ENCODE data around the gene AKT1.
A peak's percentile ranks its signal among the peaks of the same experiment; 100 is the strongest.

Gene AKT1

DNA sequence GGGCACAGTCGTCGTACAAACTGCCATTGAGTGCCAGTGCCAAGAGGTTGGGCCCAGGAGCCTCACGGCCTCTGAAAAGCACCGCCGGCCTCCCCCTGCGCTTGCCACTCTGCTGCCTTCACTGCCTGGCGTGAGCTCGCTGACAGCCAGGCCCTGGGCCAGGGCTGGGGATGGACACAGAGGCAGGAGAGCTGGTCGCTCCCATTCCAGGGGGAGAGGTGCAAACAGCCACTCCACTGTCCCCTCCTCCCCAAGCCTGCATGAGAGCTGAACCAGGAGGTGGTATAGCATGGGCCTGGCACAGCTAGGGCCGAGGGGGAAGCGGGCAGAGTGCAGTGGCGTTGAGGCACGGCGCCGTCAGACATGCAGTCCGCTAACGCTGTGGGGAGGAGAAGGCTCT lies 66.9 kb downstream of the AKT1 start:
- intact Hi-C loops (cut with DNase I; ENCODE audit: low total_unique reads): no loop called here
- Histone ChIP-seq H3K27me3 (no peaks in the 10 kb centered on the region), H3K27ac (peak overlapping the region; percentile 82 to 83), H3K9me3 (no peaks in the 10 kb centered on the region), H3K36me3 (no peaks in the 10 kb centered on the region), H3K4me3 (no peak overlapping the region), H3K4me1 (peaks cover 11 to 92% (median 80%) of the 10 kb centered on the region in 4 donors)
- TF ChIP-seq, protein P1, sequence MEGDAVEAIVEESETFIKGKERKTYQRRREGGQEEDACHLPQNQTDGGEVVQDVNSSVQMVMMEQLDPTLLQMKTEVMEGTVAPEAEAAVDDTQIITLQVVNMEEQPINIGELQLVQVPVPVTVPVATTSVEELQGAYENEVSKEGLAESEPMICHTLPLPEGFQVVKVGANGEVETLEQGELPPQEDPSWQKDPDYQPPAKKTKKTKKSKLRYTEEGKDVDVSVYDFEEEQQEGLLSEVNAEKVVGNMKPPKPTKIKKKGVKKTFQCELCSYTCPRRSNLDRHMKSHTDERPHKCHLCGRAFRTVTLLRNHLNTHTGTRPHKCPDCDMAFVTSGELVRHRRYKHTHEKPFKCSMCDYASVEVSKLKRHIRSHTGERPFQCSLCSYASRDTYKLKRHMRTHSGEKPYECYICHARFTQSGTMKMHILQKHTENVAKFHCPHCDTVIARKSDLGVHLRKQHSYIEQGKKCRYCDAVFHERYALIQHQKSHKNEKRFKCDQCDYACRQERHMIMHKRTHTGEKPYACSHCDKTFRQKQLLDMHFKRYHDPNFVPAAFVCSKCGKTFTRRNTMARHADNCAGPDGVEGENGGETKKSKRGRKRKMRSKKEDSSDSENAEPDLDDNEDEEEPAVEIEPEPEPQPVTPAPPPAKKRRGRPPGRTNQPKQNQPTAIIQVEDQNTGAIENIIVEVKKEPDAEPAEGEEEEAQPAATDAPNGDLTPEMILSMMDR (IDR thresholded peaks at IDR 0.05): no peak
- no peak for DNase-seq

DNA sequence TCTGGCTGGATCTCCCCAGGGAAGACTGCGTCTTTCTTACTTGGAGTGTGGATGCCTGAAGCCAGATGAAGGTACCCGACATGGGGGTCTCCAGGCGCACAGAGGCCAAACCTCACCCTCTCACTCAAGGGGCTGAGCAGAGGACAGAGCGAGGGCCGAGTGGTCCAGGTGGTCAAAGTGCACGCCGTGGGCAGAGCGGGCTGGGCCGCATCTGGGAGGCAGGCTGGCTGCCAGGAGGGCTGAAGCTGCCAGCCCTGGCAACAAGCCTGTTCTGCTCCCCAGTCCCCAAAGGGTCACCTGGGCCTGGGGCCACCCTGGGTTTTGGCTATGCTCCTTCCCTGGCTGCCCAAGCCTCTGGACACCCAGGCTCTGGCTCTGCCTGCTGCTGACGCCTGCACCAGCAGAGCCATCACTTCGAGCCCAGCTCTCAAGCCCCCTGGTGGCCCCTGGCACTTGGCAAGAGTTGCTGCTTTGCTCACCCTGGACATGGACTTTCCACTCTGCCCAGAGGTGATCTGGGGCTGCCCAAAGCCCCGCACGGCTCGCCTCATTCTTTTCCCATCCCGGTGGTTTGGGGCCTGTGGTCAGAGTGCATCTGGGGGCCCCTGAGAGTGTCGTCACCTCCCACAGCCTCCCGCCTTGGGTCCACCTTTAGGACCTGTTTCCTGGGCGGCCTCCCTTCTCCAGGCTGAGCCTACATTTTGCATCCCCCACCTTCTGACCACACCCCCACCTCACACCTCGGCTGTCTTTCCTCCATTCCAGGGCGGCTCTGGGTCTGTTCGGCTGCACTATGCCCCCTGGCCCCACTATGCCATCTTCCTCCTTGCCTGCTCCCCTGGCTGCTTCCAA lies 68.7 kb downstream of the AKT1 start:
- TF ChIP-seq, protein P1 (IDR thresholded peaks at IDR 0.05): no peak
- no peaks in the 10 kb centered on the region for H3K27me3 ChIP-seq
- no peak overlapping the region for H3K4me3 ChIP-seq
- intact Hi-C loops (cut with DNase I; ENCODE audit: low total_unique reads): no loop called here
- DNase-seq: no peak
- no peaks in the 10 kb centered on the region for H3K9me3 ChIP-seq
- no peaks in the 10 kb centered on the region for H3K36me3 ChIP-seq
- H3K4me1 ChIP-seq: peaks cover 7 to 92% (median 80%) of the 10 kb centered on the region in 4 donors
- peak overlapping the region; percentile 82 to 83 for H3K27ac ChIP-seq

DNA sequence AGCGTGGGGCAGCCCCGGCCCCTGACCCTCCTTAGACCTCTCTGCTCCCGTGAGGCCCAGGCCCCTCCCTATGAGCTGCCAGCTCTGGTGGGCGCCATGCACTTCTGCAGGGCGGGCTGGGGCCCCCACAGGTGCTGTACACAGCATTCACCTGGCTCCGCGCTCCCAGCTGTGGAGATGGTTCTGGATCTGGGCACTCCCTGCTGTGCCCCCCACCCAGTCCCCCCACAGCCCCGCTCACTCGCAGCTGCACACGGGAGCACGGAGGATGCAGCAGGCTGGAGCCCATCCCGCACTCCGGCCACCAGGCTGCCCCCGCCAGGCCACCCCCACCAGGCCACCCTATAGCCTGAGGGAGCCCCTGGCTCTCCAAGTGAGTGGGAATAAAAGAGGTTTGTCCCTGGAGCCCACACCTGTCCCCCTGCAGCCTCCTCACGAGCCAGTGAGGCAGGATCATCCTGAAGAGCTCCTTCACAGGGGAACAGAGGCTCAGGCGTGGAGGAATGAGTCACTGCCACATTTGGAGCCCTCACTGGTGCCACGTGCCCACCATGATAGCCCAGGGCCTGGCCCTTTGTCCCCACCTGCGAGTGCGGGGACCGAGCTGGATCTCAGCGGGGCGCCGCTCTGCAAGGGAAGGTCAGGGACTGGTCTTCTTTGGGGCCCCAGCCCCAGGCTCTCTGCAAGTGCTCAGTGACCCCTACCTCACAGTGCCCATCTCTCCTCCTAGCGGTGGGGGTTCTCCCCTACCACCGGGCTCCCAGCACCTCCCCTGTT lies 69.6 kb downstream of the AKT1 start:
- peak overlapping the region; percentile 82 to 83 for H3K27ac ChIP-seq
- TF ChIP-seq, protein P1 (IDR thresholded peaks at IDR 0.05): peak; percentile 15 to 39
- H3K9me3 ChIP-seq: no peaks in the 10 kb centered on the region
- H3K27me3 ChIP-seq: no peaks in the 10 kb centered on the region
- H3K4me1 ChIP-seq: peaks cover 7 to 90% (median 76%) of the 10 kb centered on the region in 4 donors
- H3K36me3 ChIP-seq: no peaks in the 10 kb centered on the region
- peak in 1 of 2 donors; percentile 87 for DNase-seq
- H3K4me3 ChIP-seq: peak overlapping the region; percentile 66 to 78
- intact Hi-C loops (cut with DNase I; ENCODE audit: low total_unique reads): no loop called here

DNA sequence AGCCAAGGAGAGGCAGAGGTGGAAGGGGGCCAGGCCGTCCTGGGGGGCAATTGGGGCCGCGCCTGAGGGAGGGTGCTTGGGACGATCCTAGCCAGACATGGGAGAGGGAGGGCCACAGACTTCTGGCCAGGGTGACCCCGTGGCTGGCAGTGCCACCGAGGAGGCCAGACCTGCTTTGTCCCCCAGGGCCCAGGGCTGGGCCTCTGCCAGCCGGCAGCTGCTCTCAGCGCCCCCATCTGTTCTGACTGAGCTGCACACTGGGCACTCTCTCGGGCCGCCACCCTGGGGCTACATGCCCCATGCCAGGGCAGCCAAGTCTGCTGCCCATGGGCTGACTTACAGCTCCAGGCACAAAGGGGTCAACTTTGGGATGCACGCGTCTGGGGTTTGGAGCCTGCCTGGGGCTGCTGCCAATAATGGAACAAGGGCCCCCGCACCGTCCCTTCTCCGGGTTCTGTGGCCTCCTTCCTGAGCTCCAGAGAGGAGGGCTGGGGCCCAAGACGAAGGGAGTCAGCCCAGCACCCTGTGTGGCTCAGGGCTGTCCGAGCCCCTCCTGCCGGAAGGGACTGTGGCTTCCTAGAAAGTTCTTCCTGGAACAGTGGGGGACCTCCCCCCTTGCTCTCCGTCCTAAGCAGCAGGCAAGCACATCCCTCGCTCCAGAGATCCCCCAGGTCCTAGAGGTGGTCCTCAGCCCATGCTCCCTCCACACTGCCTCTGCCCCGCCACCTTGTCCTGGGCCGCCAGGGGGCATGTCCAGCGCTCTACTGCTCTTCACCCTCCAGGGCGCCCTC lies 70.4 kb downstream of the AKT1 start:
- H3K27me3 ChIP-seq: no peaks in the 10 kb centered on the region
- TF ChIP-seq, protein P1 (IDR thresholded peaks at IDR 0.05): peak; percentile 25 to 31
- H3K9me3 ChIP-seq: no peaks in the 10 kb centered on the region
- peaks cover 0 to under 1% (median under 1%) of the 10 kb centered on the region in 3 donors for H3K36me3 ChIP-seq
- H3K4me3 ChIP-seq: peak overlapping the region; percentile 66 to 78
- peak; percentile 58 to 92 for DNase-seq
- intact Hi-C loops (cut with DNase I; ENCODE audit: low total_unique reads): no loop called here
- H3K4me1 ChIP-seq: peaks cover 7 to 82% (median 69%) of the 10 kb centered on the region in 4 donors
- H3K27ac ChIP-seq: peak overlapping the region; percentile 82 to 83

DNA sequence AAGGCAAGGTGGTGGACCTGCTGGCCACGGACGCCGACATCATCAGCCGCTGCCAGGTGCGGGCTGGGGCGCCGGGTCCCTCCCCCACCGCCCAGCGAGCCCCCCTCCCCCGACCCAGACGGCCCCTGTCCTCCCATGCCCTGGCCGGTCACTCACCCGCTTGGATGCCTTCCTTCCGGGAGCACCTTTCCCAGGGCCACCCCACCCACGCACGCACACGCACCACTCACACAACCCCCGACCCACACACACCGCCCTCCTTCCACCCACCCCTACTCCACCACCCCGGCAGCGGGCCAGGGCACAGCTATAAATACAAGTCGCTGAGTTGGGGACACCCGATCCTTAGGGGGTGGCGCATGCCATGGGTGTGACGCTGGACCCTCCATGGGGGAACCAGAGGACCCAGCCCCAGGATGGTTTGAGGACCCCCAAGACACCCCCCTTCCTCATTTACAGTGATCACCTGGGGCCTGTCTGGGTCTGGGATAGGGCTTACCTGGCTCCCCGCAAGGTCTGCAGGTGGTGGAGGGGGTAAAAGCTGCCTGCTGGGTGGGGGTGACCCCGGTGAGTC lies 71.1 kb downstream of the AKT1 start:
- Histone ChIP-seq H3K4me1 (peaks cover 7 to 77% (median 67%) of the 10 kb centered on the region in 4 donors), H3K36me3 (peaks cover 1 to 7% (median 7%) of the 10 kb centered on the region in 3 donors), H3K27ac (peak overlapping the region; percentile 82 to 83), H3K4me3 (peak overlapping the region; percentile 66 to 78), H3K9me3 (no peaks in the 10 kb centered on the region), H3K27me3 (no peaks in the 10 kb centered on the region)
- TF ChIP-seq, protein P1 (IDR thresholded peaks at IDR 0.05): no peak
- peak; percentile 68 to 90 for DNase-seq
- intact Hi-C loops (cut with DNase I; ENCODE audit: low total_unique reads): no loop called here

Data from tibial artery (tissue), 4 donors.